ENCODE data around the gene ADM2. TPM values are rescaled to one million over a fixed set of nuclear protein-coding genes. Genes with fewer than 3 reads are reported as not detected.

The ADM2 gene
- total and polyA plus RNA-seq, 2 of the 13 experiments (the other 11 are each of a cell fraction or from before 2014, with no cell fraction given) = 1.2 to 3.0 TPM

- TF ChIP-seq ZNF609 (CRISPR knock-in tag; IDR thresholded peaks at IDR 0.05; ENCODE audit: borderline replicate concordance) = peak; percentile 61
- TF ChIP-seq ZNF879 (CRISPR knock-in tag; IDR thresholded peaks at IDR 0.05) = no peak
- no peak; the same call in 1 of the 2 replicates for TF ChIP-seq ZNF431 (CRISPR knock-in tag; IDR thresholded peaks at IDR 0.05; ENCODE audit: borderline replicate concordance, low read depth)
- TF ChIP-seq ZNF276 (CRISPR knock-in tag; IDR thresholded peaks at IDR 0.05; ENCODE audit: low read depth) = peak; percentile 63; the same call in 1 of the 2 replicates
- no peak for TF ChIP-seq PRPF4 (IDR thresholded peaks at IDR 0.05; ENCODE audit: low read depth, low read length, poor library complexity, severe bottlenecking)
- TF ChIP-seq ZNF646 (CRISPR knock-in tag; IDR thresholded peaks at IDR 0.05) = no peak; the same call in 1 of the 2 replicates
- 0 out of 2 replicates have a peak, but pooled peaks have one; percentile 11 for TF ChIP-seq PRMT3 (CRISPR knock-in tag; IDR thresholded peaks at IDR 0.05; ENCODE audit: borderline replicate concordance, low read depth)
- 0 out of 2 replicates have a peak, but pooled peaks have one; percentile 2 for TF ChIP-seq ZNF768 (CRISPR knock-in tag; IDR thresholded peaks at IDR 0.05)
- no peak for TF ChIP-seq CEBPG (CRISPR knock-in tag; IDR thresholded peaks at IDR 0.05)
- 0 out of 2 replicates have a peak, but pooled peaks have one; percentile 31 for TF ChIP-seq SMAD3 (CRISPR knock-in tag; IDR thresholded peaks at IDR 0.05)
- TF ChIP-seq TFDP2 (CRISPR knock-in tag; IDR thresholded peaks at IDR 0.05) = peak; percentile 93
Observed at GRCh38 chr22:50525104-50525857, 43.9 kb downstream of the ADM2 start, which contains the start of gene SCO2 (continued).

Data from HepG2 (cell line).